Parathyroid adenoma (tissue), 2 donors: Measurements from ENCODE around the gene SF3B1.

Experiments used
- H2AFZ ChIP-seq: fragments of 300-600 bp; sonication (generic); one replicate; pipeline ENCODE4 v1.7.0; 2017; ENCODE audit warnings: antibody characterized with exemption, mild to moderate bottlenecking
- H3K27ac ChIP-seq: fragments of 300-600 bp; sonication (generic); one replicate; pipeline ENCODE4 v1.7.0; 2017
- H3K27me3 ChIP-seq: fragments of 300-600 bp; sonication (generic); one replicate; pipeline ENCODE4 v1.7.0; 2017; ENCODE audit warnings: low read length; ENCODE audit not compliant: control insufficient read depth, insufficient read depth
- H3K36me3 ChIP-seq: fragments of 300-600 bp; sonication (generic); one replicate; pipeline ENCODE4 v1.7.0; 2017; ENCODE audit warnings: low read length; ENCODE audit not compliant: control insufficient read depth, insufficient read depth
- H3K4me1 ChIP-seq: fragments of 300-600 bp; sonication (generic); one replicate; pipeline ENCODE4 v1.7.0; 2017; ENCODE audit warnings: control low read depth
- H3K4me2 ChIP-seq: fragments of 300-600 bp; sonication (generic); one replicate; pipeline ENCODE4 v1.7.0; 2017; ENCODE audit warnings: low read length
- H3K4me3 ChIP-seq: fragments of 300-600 bp; sonication (generic); one replicate; pipeline ENCODE4 v1.7.0; 2017; ENCODE audit warnings: low read depth, low read length
- H3K79me2 ChIP-seq: fragments of 300-600 bp; sonication (generic); one replicate; pipeline ENCODE4 v1.7.0; 2017; ENCODE audit warnings: control low read depth
- H3K9ac ChIP-seq: fragments of 300-600 bp; sonication (generic); one replicate; pipeline ENCODE4 v1.7.0; 2017; ENCODE audit warnings: mild to moderate bottlenecking
- H3K9me3 ChIP-seq: fragments of 300-600 bp; sonication (generic); one replicate; pipeline ENCODE4 v1.7.0; 2017; ENCODE audit warnings: low read length; ENCODE audit not compliant: control insufficient read depth
- CTCF ChIP-seq: fragments of 300-600 bp; sonication (generic); IDR thresholded peaks from one replicate; pipeline ENCODE4 v1.7.0; 2017; ENCODE audit warnings: antibody characterized with exemption, mild to moderate bottlenecking
- donor health status: primary hyperparathyroidism.

The SF3B1 gene

DNA sequence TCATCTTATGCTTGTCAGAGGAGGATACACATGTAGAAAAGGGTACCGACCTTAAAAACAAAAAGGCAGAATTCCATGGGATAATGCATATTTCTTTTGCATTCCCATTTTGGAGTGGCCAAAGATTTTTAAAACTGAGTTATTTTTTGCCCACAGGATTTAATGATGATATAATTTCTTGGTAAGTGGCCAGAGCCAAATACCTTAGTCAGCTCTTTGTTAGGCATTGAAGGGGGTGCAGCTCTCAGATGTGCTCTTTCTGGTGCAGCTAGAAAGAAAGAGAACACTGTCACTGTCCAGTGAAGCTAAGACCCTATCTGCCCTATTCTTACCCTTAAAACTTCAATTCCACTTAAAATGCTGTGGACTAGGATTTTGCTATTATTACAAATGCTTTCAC is 29.3 kb upstream of the SF3B1 start:
- H3K36me3 ChIP-seq = no peaks in the 10 kb centered on the region
- H3K4me3 ChIP-seq = no peak overlapping the region
- H3K9me3 ChIP-seq = no peaks in the 10 kb centered on the region
- no peak overlapping the region for H3K4me2 ChIP-seq
- H3K4me1 ChIP-seq = no peaks in the 10 kb centered on the region
- H3K79me2 ChIP-seq = peaks cover 19% of the 10 kb centered on the region
- H2AFZ ChIP-seq = no peak overlapping the region
- no peak overlapping the region for H3K9ac ChIP-seq
- no peaks in the 10 kb centered on the region for H3K27me3 ChIP-seq
- TF ChIP-seq CTCF = no peak
- H3K27ac ChIP-seq = no peak overlapping the region

DNA sequence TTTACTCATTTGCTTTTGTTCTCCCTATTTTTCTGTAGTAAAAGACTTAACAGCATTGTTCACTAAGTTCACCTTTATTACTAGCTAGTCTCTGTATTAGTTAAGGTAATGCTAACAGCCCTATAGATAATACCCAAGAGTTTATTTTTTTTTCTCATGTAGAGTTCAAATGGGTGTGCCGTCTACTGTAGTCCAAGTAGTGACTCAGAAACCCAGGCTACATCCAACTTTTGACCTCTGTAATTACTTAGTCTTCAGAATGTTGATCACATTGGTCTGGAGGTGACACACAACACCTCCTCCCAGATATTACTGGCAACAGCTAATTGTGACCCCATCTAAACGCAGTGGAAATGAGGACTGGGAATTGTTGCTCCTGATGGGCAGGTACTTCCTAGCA is 26.2 kb upstream of the SF3B1 start:
- Histone ChIP-seq H3K4me1 (no peaks in the 10 kb centered on the region), H3K27ac (no peak overlapping the region), H2AFZ (no peak overlapping the region), H3K27me3 (no peaks in the 10 kb centered on the region), H3K9ac (no peak overlapping the region), H3K36me3 (no peaks in the 10 kb centered on the region), H3K79me2 (peaks cover 40% of the 10 kb centered on the region), H3K4me3 (no peak overlapping the region), H3K4me2 (no peak overlapping the region), H3K9me3 (no peaks in the 10 kb centered on the region)
- TF ChIP-seq CTCF = no peak

DNA sequence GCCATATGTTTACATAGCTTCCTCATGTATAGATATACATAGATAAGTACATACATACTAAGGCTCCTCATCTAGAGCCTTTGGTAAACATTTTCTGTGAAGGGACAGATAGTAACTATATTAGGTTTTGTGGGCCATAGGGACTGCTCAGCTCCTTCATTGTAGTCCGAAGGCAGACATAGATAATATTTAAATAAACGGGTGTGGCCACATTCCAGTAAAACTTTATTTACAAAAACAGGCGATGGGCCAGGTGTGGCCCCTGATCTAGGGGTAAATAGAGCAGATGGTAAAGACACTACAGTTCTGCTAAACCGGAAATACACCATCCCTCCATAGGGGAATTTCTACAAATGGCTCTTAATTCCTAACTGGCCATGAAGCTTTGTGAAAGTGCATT is 25.8 kb upstream of the SF3B1 start:
- Histone ChIP-seq H3K27ac (no peak overlapping the region), H3K4me1 (no peaks in the 10 kb centered on the region), H3K36me3 (no peaks in the 10 kb centered on the region), H3K9me3 (no peaks in the 10 kb centered on the region), H3K27me3 (no peaks in the 10 kb centered on the region), H3K9ac (no peak overlapping the region), H3K4me3 (no peak overlapping the region), H3K79me2 (peaks cover 44% of the 10 kb centered on the region), H2AFZ (no peak overlapping the region), H3K4me2 (no peak overlapping the region)
- TF ChIP-seq CTCF = no peak

- Histone ChIP-seq H3K4me3 (no peak overlapping the region), H3K27me3 (no peaks in the 10 kb centered on the region), H3K9ac (no peak overlapping the region), H2AFZ (no peak overlapping the region), H3K79me2 (peaks cover 44% of the 10 kb centered on the region), H3K36me3 (no peaks in the 10 kb centered on the region), H3K27ac (no peak overlapping the region), H3K9me3 (no peaks in the 10 kb centered on the region), H3K4me2 (no peak overlapping the region), H3K4me1 (peaks cover 13% of the 10 kb centered on the region)
- no peak for TF ChIP-seq CTCF
These were observed 20.6 kb upstream of the SF3B1 start for GRCh38 chr2:197455428-197455827.

- no peak overlapping the region for H2AFZ ChIP-seq
- TF ChIP-seq CTCF = no peak
- no peaks in the 10 kb centered on the region for H3K27me3 ChIP-seq
- H3K9ac ChIP-seq = no peak overlapping the region
- H3K9me3 ChIP-seq = no peaks in the 10 kb centered on the region
- H3K4me2 ChIP-seq = peak overlapping the region; percentile 96
- peak overlapping the region; percentile 100 for H3K4me3 ChIP-seq
- H3K79me2 ChIP-seq = peaks cover 43% of the 10 kb centered on the region
- H3K4me1 ChIP-seq = peaks cover 13% of the 10 kb centered on the region
- no peak overlapping the region for H3K27ac ChIP-seq
- no peaks in the 10 kb centered on the region for H3K36me3 ChIP-seq
These were observed 20.1 kb upstream of the SF3B1 start for GRCh38 chr2:197454923-197455322.
